Stimulated activated CD8-positive, alpha-beta memory T cell treated with anti-CD3 and anti-CD28 coated beads, Interleukin-7, amount 100 ng/mL, for 4 hours (primary cell): ENCODE measurements around the gene CCZ1B.
"Not testable (repeated sequence)": the region's sequence is repeated elsewhere in the genome, so short reads cannot be mapped to it uniquely, and the experiment has no call there.

Experiments used
- DNase-seq, 2 donors: peaks; one replicate each; pipeline ENCODE4 v3.0.0-alpha.2; 2020; ENCODE audit warnings: low read depth in 2 of 2

CCZ1B gene

GRCh38 chr7:6831018-6831725 is 5.1 kb upstream of the CCZ1B start:
- no peak for DNase-seq

DNA sequence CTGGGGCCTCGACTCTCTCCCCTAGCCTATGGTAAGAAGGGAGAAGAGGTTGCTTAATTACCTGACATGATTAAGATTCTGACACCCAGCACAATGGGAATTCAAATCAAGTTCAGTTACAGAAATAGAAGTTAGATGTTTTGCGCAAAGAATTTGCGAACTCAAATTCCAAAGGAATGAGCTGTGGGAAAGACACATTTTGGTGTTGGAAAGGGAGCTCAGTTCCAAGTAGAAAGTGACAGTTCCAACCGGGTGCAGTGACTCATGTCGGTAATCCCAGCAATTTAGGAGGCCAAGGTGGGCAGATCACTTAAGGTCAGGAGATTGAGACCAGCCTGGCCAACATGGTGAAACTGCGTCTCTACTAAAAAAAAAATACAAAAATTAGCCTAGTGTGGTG is 4.0 kb upstream of the CCZ1B start:
- DNase-seq: not testable (repeated sequence)

- not testable (repeated sequence) for DNase-seq
Observed at GRCh38 chr7:6829616-6830015, 3.5 kb upstream of the CCZ1B start.

DNA sequence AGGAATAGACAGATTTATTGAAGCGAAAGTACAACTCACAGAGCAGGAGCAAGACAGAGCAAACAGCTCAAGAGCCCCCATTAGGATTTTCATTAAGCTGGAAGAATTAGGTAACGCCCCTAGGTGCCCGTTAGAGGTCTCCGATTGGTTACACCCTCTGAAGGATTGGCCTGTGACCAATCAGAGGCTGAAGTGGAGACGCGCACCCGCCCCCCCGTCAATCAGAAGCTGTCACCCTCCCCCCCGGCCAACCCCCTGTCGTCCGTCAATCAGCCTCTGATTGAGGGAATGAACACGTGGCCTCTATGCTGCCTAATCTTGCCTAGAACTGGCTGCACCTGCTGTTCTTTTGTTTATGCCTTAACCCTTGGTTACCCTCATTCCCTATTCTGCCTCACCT is 1.1 kb upstream of the CCZ1B start:
- DNase-seq: not testable (repeated sequence)

DNA sequence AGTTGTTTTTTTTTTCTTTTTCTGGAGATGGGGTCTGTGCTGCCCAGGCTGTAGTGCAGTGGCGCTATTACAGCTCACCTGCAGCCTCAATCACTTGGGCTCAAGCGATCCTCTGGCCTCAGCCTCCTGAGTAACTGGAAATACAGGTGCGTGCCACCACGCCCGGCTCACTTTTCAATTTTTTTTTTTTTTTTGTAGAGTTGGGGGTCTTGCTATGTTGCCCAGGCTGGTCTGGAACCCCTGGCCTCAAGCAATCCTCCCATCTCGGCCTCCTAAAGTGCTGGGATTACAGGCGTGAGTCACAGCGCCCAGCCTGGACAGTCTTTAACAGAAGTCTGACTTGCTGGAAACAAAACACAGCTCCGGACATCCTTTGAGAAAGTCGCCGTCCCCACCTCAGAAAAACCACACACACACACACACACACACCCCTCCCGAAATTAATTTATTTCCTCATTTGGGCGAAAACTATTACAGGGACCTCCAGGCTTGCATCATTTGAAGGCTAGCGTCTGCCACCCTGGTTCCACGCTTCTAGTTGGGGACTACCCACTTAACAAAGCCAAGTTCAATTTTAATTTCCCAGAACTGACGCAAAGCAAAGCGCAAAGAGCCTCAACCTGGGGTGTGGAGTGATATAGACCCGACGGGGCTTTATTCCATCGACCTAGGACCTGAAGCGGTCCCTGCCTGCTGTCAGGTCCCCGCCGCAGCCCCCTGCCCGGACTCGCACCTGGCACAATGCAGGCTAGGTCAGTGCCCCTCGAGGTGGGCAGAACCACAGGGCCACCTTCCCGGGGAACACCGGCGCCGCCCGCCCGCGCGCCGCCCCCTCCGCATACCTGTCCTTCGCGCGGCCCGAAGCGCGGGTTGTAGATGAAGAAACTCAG is 594 bp downstream of the CCZ1B start:
- DNase-seq: not testable (repeated sequence)

GRCh38 chr7:6821622-6822021 is 4.5 kb downstream of the CCZ1B start:
- DNase-seq: not testable (repeated sequence)

GRCh38 chr7:6815470-6815869 is 10.6 kb downstream of the CCZ1B start:
- DNase-seq: not testable (repeated sequence)

DNA sequence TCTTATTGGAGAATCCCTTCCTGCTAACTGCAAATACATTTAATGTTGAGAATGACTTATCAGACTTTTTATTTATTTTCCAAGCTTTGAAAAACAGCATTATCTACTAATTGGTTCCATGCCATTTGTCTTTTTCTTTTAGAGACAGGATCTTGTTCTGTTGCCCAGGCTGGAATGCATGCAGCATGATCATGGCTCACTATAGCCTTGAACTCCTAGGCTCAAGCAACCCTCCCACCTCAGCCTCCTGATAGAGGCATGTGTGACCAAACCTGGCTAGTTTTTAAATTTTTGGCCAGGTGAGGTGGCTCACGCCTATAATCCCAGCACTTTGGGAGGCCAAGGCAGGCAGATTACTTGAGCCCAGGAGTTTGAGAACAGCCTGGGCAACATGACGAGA is 13.1 kb downstream of the CCZ1B start:
- not testable (repeated sequence) for DNase-seq

GRCh38 chr7:6807959-6808358 is 18.1 kb downstream of the CCZ1B start:
- DNase-seq: not testable (repeated sequence)

DNA sequence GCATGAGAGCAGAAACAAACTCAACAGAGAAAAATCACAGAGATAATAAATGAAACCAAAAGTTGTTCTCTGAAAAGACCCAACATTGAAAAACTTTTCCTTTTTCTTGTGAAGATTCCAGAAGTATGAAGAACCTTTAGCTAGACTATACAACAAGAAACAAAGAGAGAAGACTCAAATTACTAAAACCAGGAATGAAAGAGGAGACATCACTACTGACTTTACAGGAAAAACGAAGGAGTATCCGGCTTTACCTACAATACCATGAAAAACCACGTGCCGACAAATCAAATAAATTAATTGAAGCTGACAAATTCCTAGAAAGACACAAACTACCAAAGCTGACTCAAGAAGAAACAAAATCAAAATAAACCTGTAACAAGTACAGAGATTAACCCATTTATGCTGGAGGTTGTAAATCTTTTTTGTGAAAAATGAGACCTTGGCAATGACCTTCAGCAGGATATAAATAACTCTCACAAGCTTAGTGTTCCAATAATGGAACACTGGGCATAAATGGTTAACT is 18.6 kb downstream of the CCZ1B start:
- DNase-seq: not testable (repeated sequence)

- DNase-seq: not testable (repeated sequence)
Observed at GRCh38 chr7:6800331-6800730, 25.7 kb downstream of the CCZ1B start.

DNA sequence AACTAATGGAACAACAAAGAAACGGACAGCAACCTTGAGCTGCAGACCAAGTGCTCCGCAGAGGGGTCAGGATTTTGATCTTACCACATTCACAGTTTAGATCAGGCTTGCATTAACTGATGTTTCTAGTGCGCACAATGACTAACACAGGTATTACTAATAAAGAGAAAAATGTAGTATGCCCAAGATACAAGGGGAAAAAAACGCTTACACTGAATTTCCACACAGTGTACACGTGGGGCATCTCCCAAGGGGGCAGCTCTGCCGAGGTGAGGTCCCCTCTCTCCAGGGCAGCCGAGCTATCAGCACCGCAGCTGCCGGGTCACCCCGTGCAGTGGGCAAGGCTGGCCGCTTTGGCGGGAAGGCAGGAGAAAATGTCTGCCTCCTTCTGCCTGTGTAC is 26.2 kb downstream of the CCZ1B start:
- DNase-seq: not testable (repeated sequence)

DNA sequence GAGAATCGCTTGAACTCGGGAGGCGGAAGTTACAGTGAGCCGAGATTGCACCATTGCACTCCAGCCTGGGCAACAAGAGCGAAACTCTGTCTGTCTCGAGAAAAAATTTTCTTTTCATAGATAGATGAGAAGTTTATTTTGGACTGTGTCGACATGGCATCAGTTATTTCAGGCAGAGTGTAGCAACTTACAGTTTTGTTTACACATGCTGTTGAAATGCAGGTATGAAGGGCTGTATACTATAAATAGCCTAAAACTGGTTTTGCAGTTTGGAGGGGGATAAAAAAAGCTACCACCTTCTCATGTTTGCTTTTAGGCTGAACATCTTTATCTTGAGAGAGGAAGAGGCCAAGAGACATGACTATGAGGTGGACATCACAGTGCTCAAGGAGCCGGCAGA is 28.0 kb downstream of the CCZ1B start:
- not testable (repeated sequence) for DNase-seq

DNA sequence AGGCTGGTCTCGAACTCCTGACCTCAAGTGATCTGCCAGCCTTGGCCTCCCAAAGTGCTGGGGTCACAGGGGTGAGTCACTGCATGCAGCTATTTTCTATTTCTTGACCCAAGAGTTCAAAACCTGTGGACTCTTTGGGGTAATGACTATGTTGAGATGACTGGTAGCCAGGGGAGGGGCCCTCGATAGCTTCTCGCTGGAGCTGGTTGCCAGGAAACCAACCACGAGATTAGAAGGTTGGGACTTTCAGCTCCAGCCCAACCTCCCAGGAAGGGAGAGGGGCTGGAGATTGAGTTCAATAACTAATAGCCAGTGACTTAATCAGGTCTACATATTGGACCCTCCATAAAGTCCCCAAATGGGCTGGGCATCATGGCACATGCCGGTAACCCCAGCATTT is 28.9 kb downstream of the CCZ1B start:
- not testable (repeated sequence) for DNase-seq

GRCh38 chr7:6794276-6794675 is 31.8 kb downstream of the CCZ1B start:
- not testable (repeated sequence) for DNase-seq

DNA sequence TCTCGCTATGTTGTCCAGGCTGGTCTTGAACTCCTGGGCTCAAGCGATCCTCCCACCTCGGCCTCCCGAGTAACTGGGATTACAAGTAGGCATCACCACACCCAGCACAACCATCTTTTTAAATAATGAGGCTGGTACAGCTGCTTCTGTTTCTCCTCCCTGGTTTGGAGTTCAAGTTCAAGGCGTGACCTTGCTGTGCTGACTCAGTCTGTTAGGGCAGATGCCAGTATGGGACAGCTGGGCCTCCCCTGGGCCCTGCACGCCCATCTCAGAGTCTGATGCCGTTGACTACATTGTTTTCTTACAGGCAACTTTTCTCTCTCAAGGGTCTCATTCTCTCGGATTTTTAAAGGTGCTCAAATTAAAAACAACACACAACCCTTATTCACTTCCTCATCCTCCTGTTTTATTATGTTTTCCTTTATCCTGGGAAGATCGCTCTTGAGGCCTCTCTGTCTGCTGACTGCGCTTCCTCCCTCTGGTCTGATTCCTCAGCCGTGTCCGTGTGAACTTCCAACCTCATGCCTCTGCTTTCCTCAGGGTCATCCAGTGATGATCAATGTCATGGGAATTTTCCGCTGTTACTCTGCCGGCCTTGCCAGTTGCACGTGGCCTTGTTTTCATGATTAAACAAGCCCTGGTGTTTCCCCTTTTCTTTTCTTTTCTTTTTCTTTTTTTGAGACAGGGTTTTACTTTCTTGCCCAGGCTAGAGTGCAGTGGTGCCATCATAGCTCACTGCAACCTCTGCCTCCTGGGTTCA is 33.8 kb downstream of the CCZ1B start:
- DNase-seq: not testable (repeated sequence)

DNA sequence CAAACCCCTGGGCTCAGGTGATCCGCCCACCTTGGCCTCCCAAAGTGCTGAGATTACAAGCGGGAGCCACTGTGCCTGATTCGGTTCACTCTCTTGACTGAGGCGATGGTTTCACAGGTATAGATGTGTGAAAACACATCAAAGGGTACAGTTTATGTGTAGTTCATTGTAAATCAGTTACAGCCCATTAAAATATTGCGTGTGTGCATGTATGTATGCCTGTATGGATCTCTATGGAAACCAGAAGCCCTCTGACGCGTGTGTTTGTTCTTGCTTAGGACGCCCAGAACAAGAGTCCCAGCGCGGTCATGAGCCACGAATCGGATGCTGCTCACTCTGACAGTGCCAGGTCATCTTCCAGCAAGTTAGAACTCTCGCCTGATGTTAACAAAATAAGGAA is 36.7 kb downstream of the CCZ1B start:
- DNase-seq: not testable (repeated sequence)

GRCh38 chr7:6781581-6781980 is 44.5 kb downstream of the CCZ1B start:
- DNase-seq: not testable (repeated sequence)

DNA sequence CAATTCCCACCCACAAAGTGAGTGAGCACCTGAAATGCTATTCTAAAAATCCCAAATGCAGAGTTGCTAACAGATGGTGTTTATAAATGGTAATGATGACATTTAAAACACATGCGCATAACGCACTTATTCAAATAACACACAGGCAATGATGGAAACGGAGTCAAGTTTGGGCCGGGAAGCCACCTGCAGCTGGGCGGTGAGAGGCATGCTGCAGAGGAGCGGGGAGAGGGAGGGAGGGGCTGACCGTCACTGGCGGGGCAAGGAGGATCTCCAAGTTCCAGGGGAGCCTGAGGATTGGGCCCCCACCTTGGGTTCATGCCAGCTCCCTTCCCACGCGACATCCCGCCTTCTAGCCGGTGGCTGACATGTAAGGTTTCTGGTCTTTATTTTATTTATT is 64.9 kb downstream of the CCZ1B start:
- not testable (repeated sequence) for DNase-seq

DNA sequence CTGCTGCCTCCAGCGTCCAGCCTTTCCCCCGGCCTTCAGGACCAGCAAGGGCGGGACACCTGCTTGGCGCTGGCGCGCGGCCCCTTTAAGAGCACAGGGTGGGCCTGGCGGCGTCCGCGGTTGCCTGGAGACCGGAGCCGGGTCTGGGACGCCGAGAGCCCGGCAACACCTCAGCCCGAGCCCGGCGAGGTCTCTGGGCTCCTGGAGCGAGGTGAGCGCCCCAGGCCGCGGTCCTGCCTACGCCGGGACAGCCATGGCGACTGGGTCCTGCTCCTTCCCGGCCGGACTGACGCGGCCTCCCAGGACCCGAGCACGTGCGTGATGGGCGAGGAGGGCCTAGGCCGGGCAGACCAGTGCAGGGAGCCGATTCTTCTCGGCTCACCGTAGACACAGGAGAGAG is 72.1 kb downstream of the CCZ1B start, which contains the start of gene RSPH10B2:
RSPH10B2 (plus strand) TSS at position 140 of the 400 bp plus-strand sequence. CDS start 3,575 bp downstream, outside the sequence.
- not testable (repeated sequence) for DNase-seq

- DNase-seq: not testable (repeated sequence)
Observed at GRCh38 chr7:6750173-6750572, 75.9 kb downstream of the CCZ1B start.

DNA sequence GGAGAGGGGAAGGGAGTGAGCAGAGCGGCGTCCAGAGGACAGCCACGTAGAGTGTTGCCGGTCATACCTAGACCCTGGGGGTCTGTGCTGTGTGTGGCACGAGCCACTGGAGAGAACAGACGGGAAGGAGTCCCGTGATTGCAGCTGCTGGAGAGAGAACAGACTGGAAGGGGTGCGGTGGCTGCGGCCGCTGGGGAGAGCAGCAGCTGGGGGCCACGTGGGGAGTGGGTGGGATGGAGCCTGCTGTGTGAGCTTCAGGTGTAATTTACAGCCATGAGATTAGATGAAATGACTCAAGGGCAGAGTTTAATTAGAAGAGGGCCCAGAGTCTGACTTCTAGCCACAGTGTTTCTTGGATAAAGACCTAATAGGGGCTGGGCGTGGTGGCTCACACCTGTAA is 76.7 kb downstream of the CCZ1B start:
- not testable (repeated sequence) for DNase-seq
